Measurements from ENCODE around the gene WSB2.

DNA sequence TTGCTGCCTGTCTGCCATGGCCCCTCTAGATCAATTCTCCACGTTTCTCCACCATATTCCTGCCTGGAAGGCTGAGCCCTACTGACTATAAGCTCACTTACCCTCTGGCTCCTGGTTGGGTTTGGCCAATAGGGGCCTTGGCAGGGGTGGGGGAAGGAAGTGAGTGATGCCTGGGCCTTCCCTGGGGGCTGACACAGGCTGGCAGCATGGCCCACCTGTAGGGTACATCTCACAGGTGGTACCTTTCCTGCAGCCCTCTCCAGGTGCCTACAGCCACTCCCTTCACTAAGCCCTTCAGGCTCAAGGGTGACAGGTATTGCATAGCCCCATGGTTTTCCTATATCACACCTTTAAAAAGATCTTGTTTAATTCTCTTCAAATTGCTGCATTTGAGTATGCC, 40.9 kb downstream of the WSB2 start:
- TF ChIP-seq, protein P1, sequence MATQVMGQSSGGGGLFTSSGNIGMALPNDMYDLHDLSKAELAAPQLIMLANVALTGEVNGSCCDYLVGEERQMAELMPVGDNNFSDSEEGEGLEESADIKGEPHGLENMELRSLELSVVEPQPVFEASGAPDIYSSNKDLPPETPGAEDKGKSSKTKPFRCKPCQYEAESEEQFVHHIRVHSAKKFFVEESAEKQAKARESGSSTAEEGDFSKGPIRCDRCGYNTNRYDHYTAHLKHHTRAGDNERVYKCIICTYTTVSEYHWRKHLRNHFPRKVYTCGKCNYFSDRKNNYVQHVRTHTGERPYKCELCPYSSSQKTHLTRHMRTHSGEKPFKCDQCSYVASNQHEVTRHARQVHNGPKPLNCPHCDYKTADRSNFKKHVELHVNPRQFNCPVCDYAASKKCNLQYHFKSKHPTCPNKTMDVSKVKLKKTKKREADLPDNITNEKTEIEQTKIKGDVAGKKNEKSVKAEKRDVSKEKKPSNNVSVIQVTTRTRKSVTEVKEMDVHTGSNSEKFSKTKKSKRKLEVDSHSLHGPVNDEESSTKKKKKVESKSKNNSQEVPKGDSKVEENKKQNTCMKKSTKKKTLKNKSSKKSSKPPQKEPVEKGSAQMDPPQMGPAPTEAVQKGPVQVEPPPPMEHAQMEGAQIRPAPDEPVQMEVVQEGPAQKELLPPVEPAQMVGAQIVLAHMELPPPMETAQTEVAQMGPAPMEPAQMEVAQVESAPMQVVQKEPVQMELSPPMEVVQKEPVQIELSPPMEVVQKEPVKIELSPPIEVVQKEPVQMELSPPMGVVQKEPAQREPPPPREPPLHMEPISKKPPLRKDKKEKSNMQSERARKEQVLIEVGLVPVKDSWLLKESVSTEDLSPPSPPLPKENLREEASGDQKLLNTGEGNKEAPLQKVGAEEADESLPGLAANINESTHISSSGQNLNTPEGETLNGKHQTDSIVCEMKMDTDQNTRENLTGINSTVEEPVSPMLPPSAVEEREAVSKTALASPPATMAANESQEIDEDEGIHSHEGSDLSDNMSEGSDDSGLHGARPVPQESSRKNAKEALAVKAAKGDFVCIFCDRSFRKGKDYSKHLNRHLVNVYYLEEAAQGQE (IDR thresholded peaks at IDR 0.05; ENCODE audit: insufficient read depth in 1 of 2, low read depth in 2 of 2, low read length in 2 of 2), result no peak
- TF ChIP-seq SIN3A (IDR thresholded peaks at IDR 0.05; ENCODE audit: borderline replicate concordance, insufficient read depth, low read length) (no peak), POLR2AphosphoS5 (IDR thresholded peaks at IDR 0.05; ENCODE audit: low read depth, low read length) (no peak), TAF1 (IDR thresholded peaks at IDR 0.05; ENCODE audit: borderline replicate concordance, insufficient read depth, low read length) (no peak)
